Spleen (tissue), 7 donors: ENCODE data around the gene ADIPOR2.

ENCODE experiments used
- CTCF ChIP-seq, 11 experiments: fragments of 200-600 bp in 7 of 11; fragments of 450-650 bp in 4 of 11; sonication (generic) in 4 of 11; IDR thresholded peaks in 8 of 11; conservative IDR thresholded peaks in 3 of 11; 1 replicate in 7 of 11; 2 replicates in 4 of 11; pipeline versions ENCODE4 v1.4.0 to v1.8.0; 2016 to 2021; ENCODE audit warnings: antibody characterized with exemption in 11 of 11, inconsistent platforms in 4 of 11, mild to moderate bottlenecking in 1 of 11
- POLR2A ChIP-seq, 3 donors: fragments of 450-650 bp; IDR thresholded peaks; one replicate each; pipeline ENCODE4 v1.5.1; 2017; ENCODE audit warnings: antibody characterized with exemption in 3 of 3, mild to moderate bottlenecking in 1 of 3
- POLR2AphosphoS5 ChIP-seq, 3 donors: sonication (generic); formaldehyde crosslinking; IDR thresholded peaks; one replicate each; pipeline ENCODE4 v1.5.1; 2017; ENCODE audit warnings: antibody characterized with exemption in 3 of 3
- donor health status: DM: no; HTN: no; CAD: no; lungs with moderate emphysema.
- donor health status: DM: no; HTN: no; CAD: no.
- donor health status: DM: no; HTN: no; CAD: no.

DNA sequence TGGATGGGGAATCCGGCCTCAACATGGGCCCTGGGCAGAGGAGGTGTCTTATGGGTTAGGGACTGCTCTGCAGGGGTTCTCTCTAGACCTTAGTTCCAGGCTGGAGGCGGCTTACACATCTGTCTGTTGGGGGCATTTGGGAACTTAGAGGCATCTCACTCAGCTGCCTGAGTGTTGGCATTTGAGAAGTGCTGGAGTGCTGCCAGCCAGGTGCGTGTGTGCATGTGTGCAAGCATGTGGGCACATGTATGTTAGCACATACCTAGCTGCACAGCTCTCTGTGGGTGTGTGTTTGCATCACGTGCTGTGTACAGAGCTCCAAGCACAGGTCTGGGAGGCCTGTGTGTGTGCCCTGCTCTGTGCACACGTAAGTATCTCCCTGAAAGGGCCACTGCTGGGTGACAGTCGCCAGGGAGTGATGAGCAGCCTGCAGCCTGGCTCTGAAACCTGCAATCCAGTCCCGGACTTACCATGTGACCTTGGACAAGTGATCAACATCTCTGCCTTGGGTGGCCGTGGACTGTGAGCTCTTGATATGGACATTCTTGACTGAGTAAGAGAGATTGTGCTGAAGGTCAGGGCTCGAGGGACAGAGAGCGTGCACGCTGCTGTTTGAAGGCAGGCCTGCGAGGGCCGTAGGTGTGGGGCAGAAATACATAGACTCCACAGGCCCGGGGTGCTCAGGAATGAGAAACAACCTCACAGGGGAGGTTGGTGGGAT is 134.7 kb downstream of the ADIPOR2 start:
- TF ChIP-seq POLR2A (IDR thresholded peaks at IDR 0.05) (no peak), CTCF (IDR thresholded peaks at IDR 0.05 in 8 of 11, conservative IDR thresholded peaks at IDR 0.05 in 3 of 11) (no peak), POLR2AphosphoS5 (IDR thresholded peaks at IDR 0.05) (no peak)
